T-cell (primary cell): Measurements from ENCODE around the gene LSMEM2. TPM values are rescaled to one million over a fixed set of nuclear protein-coding genes. Genes with fewer than 3 reads are reported as not detected.

ENCODE experiments used
- ATAC-seq, 4 experiments: fragments of 200-7000 bp in 3 of 4; fragments of 150-1000 bp in 1 of 4; cut with Tn5 transposase; replicated peaks in 1 of 4; 1 replicate in 3 of 4; 2 replicates in 1 of 4; pipeline ENCODE4 v1.10.0; 2021; ENCODE audit warnings: moderate library complexity in 3 of 4, mild to moderate bottlenecking in 2 of 4, moderate number of reproducible peaks in 1 of 4
- CTCF ChIA-PET, 2 donors: fragments of 300-600 bp; sonication (Branson Sonifier 250); formaldehyde crosslinking; loops; one replicate each; lab custom pipeline; 2022; ENCODE audit warnings: antibody characterized with exemption in 2 of 2; lab: Charles Lee
- POLR2A ChIA-PET, 2 donors: fragments of 300-600 bp; sonication (Branson Sonifier 250); formaldehyde crosslinking; loops; one replicate each; lab custom pipeline; 2022; ENCODE audit warnings: antibody characterized with exemption in 2 of 2; lab: Charles Lee
- DNase-seq, 35 experiments: peaks; one replicate each; pipeline versions ENCODE4 v3.0.0 to v3.0.0-alpha.2; 2013 to 2023
- H3K27ac ChIP-seq: one replicate; pipeline ENCODE4 v1.5.1; 2013; ENCODE audit warnings: low read length
- H3K27me3 ChIP-seq, 2 experiments: replicated peaks in 1 of 2; 1 replicate in 1 of 2; 2 replicates in 1 of 2; pipeline versions ENCODE4 v1.6.1 to v1.7.0; 2013; ENCODE audit warnings: low read length in 1 of 2, mixed read lengths in 1 of 2; ENCODE audit not compliant: control insufficient read depth in 2 of 2, insufficient read depth in 2 of 2; ENCODE audit errors: extremely low read depth in 1 of 2
- H3K36me3 ChIP-seq, 2 donors: 1 replicate in 1 of 2; 2 replicates in 1 of 2; pipeline versions ENCODE4 v1.6.1 to v1.7.0; 2013; ENCODE audit warnings: low read length in 1 of 2; ENCODE audit not compliant: control insufficient read depth in 2 of 2, insufficient read depth in 1 of 2; ENCODE audit errors: extremely low read depth in 1 of 2
- H3K4me1 ChIP-seq, 2 experiments: 1 replicate in 1 of 2; 2 replicates in 1 of 2; pipeline versions ENCODE4 v1.6.1 to v1.7.0; 2013; ENCODE audit warnings: low read length in 2 of 2, mixed read lengths in 1 of 2; ENCODE audit not compliant: insufficient read depth in 2 of 2, control insufficient read depth in 1 of 2; ENCODE audit errors: extremely low read depth in 1 of 2
- H3K4me3 ChIP-seq, 2 donors: 1 replicate in 1 of 2; 2 replicates in 1 of 2; pipeline versions ENCODE4 v1.5.1 to v1.7.0; 2013; ENCODE audit warnings: mild to moderate bottlenecking in 2 of 2, low read length in 1 of 2, moderate library complexity in 1 of 2; ENCODE audit not compliant: control insufficient read depth in 1 of 2; ENCODE audit errors: extremely low read depth in 1 of 2
- H3K9me3 ChIP-seq: 2 replicates; pipeline ENCODE4 v1.7.0; 2013
- H3K27ac Mint-ChIP-seq, 2 donors: one replicate each; pipeline ENCODE4 v1.8.0; 2020 to 2021; ENCODE audit warnings: mild to moderate bottlenecking in 2 of 2, mixed read lengths in 2 of 2
- H3K27me3 Mint-ChIP-seq, 2 donors: one replicate each; pipeline ENCODE4 v1.8.0; 2021 to 2022; ENCODE audit warnings: mixed read lengths in 2 of 2
- H3K36me3 Mint-ChIP-seq: one replicate; pipeline ENCODE4 v1.8.0; 2021; ENCODE audit warnings: mixed read lengths
- H3K4me1 Mint-ChIP-seq, 3 donors: one replicate each; pipeline ENCODE4 v1.8.0; 2020 to 2022; ENCODE audit warnings: mixed read lengths in 3 of 3, mild to moderate bottlenecking in 1 of 3
- H3K4me3 Mint-ChIP-seq, 3 donors: one replicate each; pipeline ENCODE4 v1.8.0; 2020 to 2022; ENCODE audit warnings: mild to moderate bottlenecking in 3 of 3, mixed read lengths in 3 of 3, moderate library complexity in 3 of 3
- H3K9me3 Mint-ChIP-seq, 3 donors: one replicate each; pipeline ENCODE4 v1.8.0; 2020 to 2022; ENCODE audit warnings: mixed read lengths in 3 of 3
- WGBS: methylation state at CpG from one replicate; pipeline ENCODE4 v1.1.5; 2013; ENCODE audit warnings: missing lambda C conversion rate; ENCODE audit not compliant: insufficient coverage; 5-methylcytosine and 5-hydroxymethylcytosine counted together
- total RNA-seq, 35 experiments: library from RNA in 6 of 35; stranded (reverse) in 6 of 35; fragments of 120-200 nt in 1 of 35; gene quantifications; one replicate each; pipeline versions ENCODE4 v1.2.1 to v1.2.4 and lab custom pipeline; 2013 to 2026

The LSMEM2 gene
- total RNA-seq, 5 donors from 2014 or later (not counting 1 experiment from before 2014, with no cell fraction given): not detected

DNA sequence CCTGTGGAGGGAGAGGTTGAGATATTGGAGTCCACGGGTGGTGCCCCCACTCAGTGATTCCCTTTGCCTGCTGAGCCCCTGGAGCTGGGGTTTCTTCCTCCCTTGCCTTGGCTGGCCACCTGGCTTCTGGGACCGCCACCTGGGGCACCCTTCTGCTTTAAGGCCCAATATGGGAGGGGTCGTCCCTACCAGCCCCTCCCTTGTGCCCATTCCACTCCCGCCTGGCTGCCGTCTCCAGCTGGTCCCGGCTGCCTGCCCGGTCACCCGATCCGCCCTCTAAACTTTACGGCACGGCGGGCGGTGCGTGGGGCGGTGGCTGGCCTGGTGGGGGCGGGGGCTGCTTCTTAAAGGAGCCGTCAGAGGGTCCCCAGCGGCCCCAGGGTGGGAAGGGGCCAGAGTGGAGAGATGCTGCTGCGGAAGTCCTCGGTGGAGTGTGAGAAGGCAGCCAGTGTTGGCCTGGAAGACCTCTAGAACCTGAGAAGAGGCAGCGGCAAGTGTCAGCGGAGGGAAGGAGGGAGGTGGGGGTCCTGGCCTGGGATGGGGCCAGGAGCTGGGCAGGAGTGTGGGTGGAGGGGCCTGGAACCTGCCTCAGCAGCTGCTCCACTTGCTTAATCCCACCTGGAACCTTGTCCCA lies 11.5 kb upstream of the LSMEM2 start:
- Mint-ChIP-seq H3K27me3 (peaks cover 3% of the 10 kb centered on the region in 2 donors), H3K36me3 (no peaks in the 10 kb centered on the region), H3K4me1 (no peaks in the 10 kb centered on the region), H3K9me3 (no peaks in the 10 kb centered on the region), H3K27ac (no peak overlapping the region), H3K4me3 (no peak overlapping the region)
- no peak for ATAC-seq
- Histone ChIP-seq H3K4me3 (no peak overlapping the region), H3K4me1 (no peaks in the 10 kb centered on the region), H3K27me3 (peaks cover 0 to 41% of the 10 kb centered on the region in 2 experiments), H3K27ac (no peak overlapping the region), H3K36me3 (no peaks in the 10 kb centered on the region), H3K9me3 (no peaks in the 10 kb centered on the region)
- WGBS: 14% methylated on average over 15 of the region's 22 CpGs
- CTCF ChIA-PET: no interaction called here
- DNase-seq: no peak
- POLR2A ChIA-PET: no interaction called here

DNA sequence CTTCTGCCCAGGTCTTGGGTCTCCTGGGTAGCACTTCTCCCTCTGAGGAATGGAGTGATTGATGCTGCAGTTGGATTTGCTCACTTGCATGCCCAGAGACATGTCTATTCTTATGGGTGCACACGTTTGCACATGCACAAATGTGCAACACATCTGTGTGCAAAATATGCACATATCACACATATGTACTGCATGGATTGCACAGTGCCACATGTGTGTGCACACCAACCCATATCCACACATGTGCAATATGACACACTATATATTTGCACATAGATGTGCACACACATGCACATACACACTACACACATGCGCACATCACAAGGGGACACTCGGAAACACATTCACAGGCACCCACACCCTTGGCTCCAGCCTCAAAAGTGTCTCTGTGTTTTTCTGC lies 10.6 kb upstream of the LSMEM2 start:
- Histone ChIP-seq H3K9me3 (no peaks in the 10 kb centered on the region), H3K27me3 (peaks cover 0 to 46% of the 10 kb centered on the region in 2 experiments), H3K36me3 (no peaks in the 10 kb centered on the region), H3K27ac (no peak overlapping the region), H3K4me3 (no peak overlapping the region), H3K4me1 (peaks cover 0 to 7% of the 10 kb centered on the region in 2 experiments)
- no peaks in the 10 kb centered on the region for H3K36me3 Mint-ChIP-seq
- CTCF ChIA-PET: no interaction called here
- DNase-seq (no peak), ATAC-seq (no peak)
- POLR2A ChIA-PET: no interaction called here
- no peaks in the 10 kb centered on the region for H3K9me3 Mint-ChIP-seq
- 63% methylated on average over 3 of the region's 3 CpGs for WGBS
- H3K4me3 Mint-ChIP-seq: no peak overlapping the region
- no peak overlapping the region for H3K27ac Mint-ChIP-seq
- H3K27me3 Mint-ChIP-seq: peaks cover 6 to 8% of the 10 kb centered on the region in 2 donors
- H3K4me1 Mint-ChIP-seq: peaks cover 4 to 6% (median 6%) of the 10 kb centered on the region in 3 donors

DNA sequence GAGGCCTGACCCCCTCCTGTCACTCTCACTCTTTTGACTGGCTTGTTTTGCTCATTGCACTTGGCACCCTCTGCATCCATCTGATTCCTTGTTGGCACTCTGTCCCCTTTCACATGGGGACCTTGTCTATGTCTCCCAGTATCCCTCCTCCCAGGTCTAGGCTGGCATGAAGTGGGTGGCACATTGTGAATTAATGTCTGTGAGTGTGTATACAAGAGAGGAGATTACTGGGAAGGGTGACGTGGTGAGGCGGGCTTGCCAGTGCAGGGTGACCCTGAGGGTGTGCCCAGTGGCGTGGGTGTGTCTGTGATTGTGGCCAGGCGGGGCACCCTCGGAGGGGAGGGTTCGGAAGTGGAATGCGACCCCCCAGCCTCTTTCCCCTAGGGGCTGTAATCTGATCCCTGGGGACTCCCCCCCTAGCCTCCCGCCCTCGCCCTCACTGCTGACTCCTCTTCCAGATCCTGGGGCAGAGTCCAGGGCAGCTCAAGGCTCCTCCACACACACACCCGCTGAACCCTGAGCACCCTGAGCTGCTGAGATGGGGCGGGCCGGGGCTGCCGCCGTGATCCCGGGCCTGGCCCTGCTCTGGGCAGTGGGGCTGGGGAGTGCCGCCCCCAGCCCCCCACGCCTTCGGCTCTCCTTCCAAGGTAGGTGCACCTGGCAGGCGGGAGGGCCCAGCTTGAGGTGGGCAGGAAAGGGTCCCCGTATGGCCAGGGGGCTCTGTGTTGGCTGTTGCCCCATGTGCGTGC lies 10.0 kb upstream of the LSMEM2 start, which contains the start of gene SEMA3B:
SEMA3B (plus strand) TSS at position 445 of the 749 bp plus-strand sequence; CDS start at position 539, 94 bp downstream.
- Mint-ChIP-seq H3K4me3 (no peak within 1 kb of the TSS), H3K9me3 (no peaks in the 10 kb centered on the region), H3K27ac (no peak within 1 kb of the TSS), H3K27me3 (peaks cover 6 to 10% of the 10 kb centered on the region in 2 donors), H3K36me3 (no peaks in the 10 kb centered on the region), H3K4me1 (peaks cover 5 to 8% (median 6%) of the 10 kb centered on the region in 3 donors)
- ChIA-PET CTCF (no interaction called here), POLR2A (interaction anchor here in 1 of 2 donors (0.7 kb wide), 1 partner anchor 353 kb away, joined by 6 read pairs; no protein-coding TSS in a partner anchor)
- no peak within 1 kb of the TSS for H3K4me3 ChIP-seq
- no peak within 1 kb of the TSS for H3K27ac ChIP-seq
- no peak for DNase-seq
- H3K4me1 ChIP-seq: peaks cover 0 to 13% of the 10 kb centered on the region in 2 experiments
- H3K36me3 ChIP-seq: no peaks in the 10 kb centered on the region
- H3K27me3 ChIP-seq: peaks cover 1 to 52% of the 10 kb centered on the region in 2 experiments
- no peak for ATAC-seq
- H3K9me3 ChIP-seq: no peaks in the 10 kb centered on the region
- WGBS: 86% methylated on average over 15 of the region's 21 CpGs

DNA sequence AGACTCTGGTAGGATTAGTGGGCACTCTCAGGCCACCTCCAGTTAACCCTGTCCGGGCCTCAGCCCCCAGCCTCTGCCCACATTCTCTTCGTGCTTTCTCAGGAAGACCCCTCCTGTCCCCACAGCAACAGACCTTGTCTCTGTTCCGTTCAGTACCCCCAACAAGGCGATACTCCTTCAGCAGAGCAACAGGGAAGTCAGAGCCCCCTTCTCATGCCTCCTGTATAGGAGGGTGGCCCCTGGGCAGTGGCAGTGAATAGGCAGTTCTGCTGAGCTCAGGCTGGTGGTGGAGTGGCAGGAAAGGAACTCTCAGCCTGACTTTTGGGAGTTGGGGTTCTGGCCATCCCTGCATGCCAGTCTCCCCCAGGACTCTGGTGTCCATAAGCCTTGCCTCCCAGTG lies 9.4 kb upstream of the LSMEM2 start:
- ChIA-PET CTCF (no interaction called here), POLR2A (interaction anchor here in 1 of 2 donors (0.7 kb wide), 1 partner anchor 353 kb away, joined by 6 read pairs; no protein-coding TSS in a partner anchor)
- H3K4me3 Mint-ChIP-seq: no peak overlapping the region
- WGBS: 57% methylated on average over 1 of the region's 4 CpGs
- no peak overlapping the region for H3K27ac Mint-ChIP-seq
- no peaks in the 10 kb centered on the region for H3K36me3 Mint-ChIP-seq
- no peak overlapping the region for H3K27ac ChIP-seq
- no peaks in the 10 kb centered on the region for H3K9me3 Mint-ChIP-seq
- peaks cover 7 to 58% of the 10 kb centered on the region in 2 experiments for H3K27me3 ChIP-seq
- no peaks in the 10 kb centered on the region for H3K9me3 ChIP-seq
- H3K36me3 ChIP-seq: no peaks in the 10 kb centered on the region
- H3K4me1 ChIP-seq: peaks cover 1 to 19% of the 10 kb centered on the region in 2 experiments
- peaks cover 11 to 15% of the 10 kb centered on the region in 2 donors for H3K27me3 Mint-ChIP-seq
- ATAC-seq (no peak), DNase-seq (no peak)
- no peak overlapping the region for H3K4me3 ChIP-seq
- peaks cover 10 to 13% (median 11%) of the 10 kb centered on the region in 3 donors for H3K4me1 Mint-ChIP-seq

DNA sequence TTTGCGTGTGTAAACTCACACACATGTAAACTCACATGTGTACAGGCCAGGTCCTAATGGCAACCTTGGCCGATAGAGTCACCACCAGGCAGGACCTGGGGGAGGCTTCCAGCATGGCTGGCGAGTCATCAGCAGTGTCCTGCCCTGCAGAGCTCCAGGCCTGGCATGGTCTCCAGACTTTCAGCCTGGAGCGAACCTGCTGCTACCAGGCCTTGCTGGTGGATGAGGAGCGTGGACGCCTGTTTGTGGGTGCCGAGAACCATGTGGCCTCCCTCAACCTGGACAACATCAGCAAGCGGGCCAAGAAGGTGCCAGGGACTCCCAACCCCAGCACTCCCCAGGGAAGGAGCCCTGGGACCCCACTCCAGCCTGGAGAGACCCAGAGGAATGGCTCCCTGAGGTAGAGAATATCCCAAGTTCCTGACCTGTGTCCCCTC lies 8.9 kb upstream of the LSMEM2 start:
- no peak overlapping the region for H3K4me3 Mint-ChIP-seq
- no peaks in the 10 kb centered on the region for H3K36me3 ChIP-seq
- peaks cover 2 to 25% of the 10 kb centered on the region in 2 experiments for H3K4me1 ChIP-seq
- peaks cover 7 to 60% of the 10 kb centered on the region in 2 experiments for H3K27me3 ChIP-seq
- no peaks in the 10 kb centered on the region for H3K9me3 ChIP-seq
- no peak for DNase-seq
- no peaks in the 10 kb centered on the region for H3K36me3 Mint-ChIP-seq
- ATAC-seq: no peak
- peaks cover 13 to 17% (median 14%) of the 10 kb centered on the region in 3 donors for H3K4me1 Mint-ChIP-seq
- H3K4me3 ChIP-seq: no peak overlapping the region
- H3K27me3 Mint-ChIP-seq: peaks cover 13 to 20% of the 10 kb centered on the region in 2 donors
- H3K27ac Mint-ChIP-seq: no peak overlapping the region
- whole genome bisulfite sequencing: 93% methylated on average over 5 of the region's 8 CpGs
- no peak overlapping the region for H3K27ac ChIP-seq
- ChIA-PET CTCF (no interaction called here), POLR2A (no interaction called here)
- H3K9me3 Mint-ChIP-seq: no peaks in the 10 kb centered on the region

DNA sequence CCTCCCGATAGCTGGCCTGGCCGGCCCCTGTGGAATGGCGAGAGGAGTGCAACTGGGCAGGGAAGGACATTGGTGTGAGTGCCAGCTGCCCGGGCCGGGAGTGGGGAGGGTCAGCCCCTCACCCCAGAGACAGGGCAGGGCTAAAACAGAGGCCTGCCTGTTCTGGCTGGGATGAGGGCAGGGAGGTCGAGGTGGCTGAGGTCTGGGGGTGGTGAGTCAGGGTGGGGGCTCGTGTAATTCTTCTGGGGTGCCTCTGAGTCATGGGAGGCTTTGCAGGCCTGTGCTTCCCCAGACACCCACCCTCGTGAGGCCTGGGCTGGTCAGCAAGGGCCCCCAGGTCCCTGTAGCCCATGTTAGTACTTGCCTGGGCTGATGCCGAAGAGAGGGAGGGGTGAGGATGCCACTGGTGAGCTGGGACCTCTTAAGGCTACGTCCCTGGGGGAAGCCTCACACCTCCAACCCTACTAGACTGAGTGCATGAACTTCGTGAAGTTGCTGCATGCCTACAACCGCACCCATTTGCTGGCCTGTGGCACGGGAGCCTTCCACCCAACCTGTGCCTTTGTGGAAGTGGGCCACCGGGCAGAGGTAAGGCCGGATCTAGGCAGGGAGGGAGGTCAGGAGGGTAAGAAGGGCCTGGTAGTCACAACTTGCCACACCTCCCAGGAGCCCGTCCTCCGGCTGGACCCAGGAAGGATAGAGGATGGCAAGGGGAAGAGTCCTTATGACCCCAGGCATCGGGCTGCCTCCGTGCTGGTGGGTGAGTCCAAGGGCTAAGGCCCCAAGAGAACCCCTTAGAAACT lies 8.3 kb upstream of the LSMEM2 start:
- WGBS: 88% methylated on average over 9 of the region's 19 CpGs
- Histone ChIP-seq H3K27me3 (peaks cover 7 to 60% of the 10 kb centered on the region in 2 experiments), H3K4me3 (no peak overlapping the region), H3K4me1 (peaks cover 2 to 31% of the 10 kb centered on the region in 2 experiments), H3K27ac (no peak overlapping the region), H3K9me3 (no peaks in the 10 kb centered on the region), H3K36me3 (no peaks in the 10 kb centered on the region)
- Mint-ChIP-seq H3K27me3 (peaks cover 20 to 25% of the 10 kb centered on the region in 2 donors), H3K4me1 (peaks cover 18 to 23% (median 19%) of the 10 kb centered on the region in 3 donors), H3K27ac (no peak overlapping the region), H3K36me3 (no peaks in the 10 kb centered on the region), H3K4me3 (no peak overlapping the region), H3K9me3 (no peaks in the 10 kb centered on the region)
- ChIA-PET POLR2A (no interaction called here), CTCF (interaction anchor here in 1 of 2 donors (0.9 kb wide), 1 partner anchor 29 kb away, joined by 3 read pairs; the partner anchor contains the start of genes HYAL3 and NAA80)
- DNase-seq (no peak), ATAC-seq (no peak)
